NCI-H345 treated with DMSO at 0.1 percent for 48 hours (cell line): ENCODE data around the gene SMPX.

Experiments
- DNase-seq: peaks from one replicate; lab custom pipeline; 2025; ENCODE audit not compliant: unreplicated experiment; lab: John Stamatoyannopoulos, UW

The SMPX gene

GRCh38 chrX:21658152-21658737, 99.7 kb downstream of the SMPX start, which contains the start of gene KLHL34:
Gene KLHL34, minus strand, starts transcription at chrX:21658330. Its CDS starts 542 bp downstream, at chrX:21657788.
- DNase-seq = no peak

- no peak for DNase-seq
Measured at GRCh38 chrX:21657318-21658151, 100.4 kb downstream of the SMPX start.

- no peak for DNase-seq
Measured at GRCh38 chrX:21656587-21657317, 101.2 kb downstream of the SMPX start.
